Stimulated activated CD4-positive, alpha-beta T cell treated with anti-CD3 and anti-CD28 coated beads, TNF-alpha, amount 100 ng/mL, for 48 hours (primary cell): ENCODE measurements around the gene ANKRD33B.

Source experiments
- DNase-seq, 3 donors: peaks; one replicate each; pipeline ENCODE4 v3.0.0-alpha.2; 2020; ENCODE audit warnings: low read depth in 3 of 3

ANKRD33B gene

GRCh38 chr5:10578293-10578665 is 14.4 kb downstream of the ANKRD33B start:
- no peak for DNase-seq

GRCh38 chr5:10578869-10579268 is 15.0 kb downstream of the ANKRD33B start:
- DNase-seq, result no peak

- no peak for DNase-seq
Observed at GRCh38 chr5:10579536-10580521, 16.0 kb downstream of the ANKRD33B start.

- no peak for DNase-seq
Observed at GRCh38 chr5:10580531-10581423, 16.9 kb downstream of the ANKRD33B start.

- no peak for DNase-seq
Observed at GRCh38 chr5:10581424-10581748, 17.5 kb downstream of the ANKRD33B start.

- DNase-seq, result no peak
Observed at GRCh38 chr5:10581867-10582511, 18.1 kb downstream of the ANKRD33B start.

GRCh38 chr5:10582512-10582897 is 18.6 kb downstream of the ANKRD33B start:
- no peak for DNase-seq

- DNase-seq, result no peak
Observed at GRCh38 chr5:10583663-10584572, 20.0 kb downstream of the ANKRD33B start.

- no peak for DNase-seq
Observed at GRCh38 chr5:10584714-10585517, 21.0 kb downstream of the ANKRD33B start.

GRCh38 chr5:10585518-10585915 is 21.6 kb downstream of the ANKRD33B start:
- DNase-seq, result no peak

GRCh38 chr5:10586008-10586407 is 22.1 kb downstream of the ANKRD33B start:
- DNase-seq, result no peak

- no peak for DNase-seq
Observed at GRCh38 chr5:10586555-10586954, 22.7 kb downstream of the ANKRD33B start.

- no peak for DNase-seq
Observed at GRCh38 chr5:10588109-10588775, 24.4 kb downstream of the ANKRD33B start.

- no peak for DNase-seq
Observed at GRCh38 chr5:10588779-10589447, 25.0 kb downstream of the ANKRD33B start.

GRCh38 chr5:10590226-10590999 is 26.5 kb downstream of the ANKRD33B start:
- no peak for DNase-seq

GRCh38 chr5:10591159-10591558 is 27.3 kb downstream of the ANKRD33B start:
- DNase-seq, result no peak

- no peak for DNase-seq
Observed at GRCh38 chr5:10591966-10592365, 28.1 kb downstream of the ANKRD33B start.

- DNase-seq, result no peak
Observed at GRCh38 chr5:10592601-10593000, 28.7 kb downstream of the ANKRD33B start.
